Transverse colon (tissue), 4 donors: ENCODE data around the gene CRAMP1.

Experiments used
- CTCF ChIP-seq, 5 experiments: fragments of 200-600 bp in 3 of 5; fragments of 450-650 bp in 2 of 5; sonication (generic) in 3 of 5; IDR thresholded peaks; 1 replicate in 2 of 5; 2 replicates in 3 of 5; pipeline ENCODE4 v1.5.1; 2016 to 2017; ENCODE audit warnings: antibody characterized with exemption in 5 of 5, inconsistent platforms in 3 of 5, mild to moderate bottlenecking in 2 of 5, moderate library complexity in 1 of 5
- EP300 ChIP-seq: sonication (generic); formaldehyde crosslinking; IDR thresholded peaks from one replicate; pipeline ENCODE4 v1.6.1; 2017; ENCODE audit warnings: antibody characterized with exemption, low read depth
- POLR2AphosphoS5 ChIP-seq, 3 donors: sonication (generic); formaldehyde crosslinking; IDR thresholded peaks; one replicate each; pipeline ENCODE4 v1.6.1; 2016; ENCODE audit warnings: antibody characterized with exemption in 3 of 3

DNA sequence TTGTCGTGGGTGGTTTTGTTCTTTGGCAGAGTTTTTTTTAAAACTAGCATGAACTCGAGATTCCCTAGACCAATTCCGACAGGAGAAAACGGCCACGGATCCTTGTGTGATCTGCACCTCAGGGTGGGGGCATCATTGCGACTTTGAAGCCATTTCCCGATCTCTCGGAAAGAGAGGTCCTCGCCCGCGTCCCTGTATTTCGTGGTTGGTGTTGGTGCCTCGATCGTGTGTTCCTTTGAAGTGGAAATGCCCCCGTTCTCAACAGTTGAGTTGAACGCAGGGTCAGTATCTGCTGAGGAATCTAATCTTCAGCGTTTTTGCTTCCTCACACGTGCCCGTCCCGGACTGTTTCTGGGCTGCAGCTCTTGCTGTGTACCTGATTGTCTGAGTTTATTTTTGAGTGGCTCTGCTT, 1.1 kb downstream of the CRAMP1 start:
- TF ChIP-seq CTCF (IDR thresholded peaks at IDR 0.05) (no peak), EP300 (no peak), POLR2AphosphoS5 (IDR thresholded peaks at IDR 0.05) (no peak)
